ENCODE data around the gene ULK2.

DNA sequence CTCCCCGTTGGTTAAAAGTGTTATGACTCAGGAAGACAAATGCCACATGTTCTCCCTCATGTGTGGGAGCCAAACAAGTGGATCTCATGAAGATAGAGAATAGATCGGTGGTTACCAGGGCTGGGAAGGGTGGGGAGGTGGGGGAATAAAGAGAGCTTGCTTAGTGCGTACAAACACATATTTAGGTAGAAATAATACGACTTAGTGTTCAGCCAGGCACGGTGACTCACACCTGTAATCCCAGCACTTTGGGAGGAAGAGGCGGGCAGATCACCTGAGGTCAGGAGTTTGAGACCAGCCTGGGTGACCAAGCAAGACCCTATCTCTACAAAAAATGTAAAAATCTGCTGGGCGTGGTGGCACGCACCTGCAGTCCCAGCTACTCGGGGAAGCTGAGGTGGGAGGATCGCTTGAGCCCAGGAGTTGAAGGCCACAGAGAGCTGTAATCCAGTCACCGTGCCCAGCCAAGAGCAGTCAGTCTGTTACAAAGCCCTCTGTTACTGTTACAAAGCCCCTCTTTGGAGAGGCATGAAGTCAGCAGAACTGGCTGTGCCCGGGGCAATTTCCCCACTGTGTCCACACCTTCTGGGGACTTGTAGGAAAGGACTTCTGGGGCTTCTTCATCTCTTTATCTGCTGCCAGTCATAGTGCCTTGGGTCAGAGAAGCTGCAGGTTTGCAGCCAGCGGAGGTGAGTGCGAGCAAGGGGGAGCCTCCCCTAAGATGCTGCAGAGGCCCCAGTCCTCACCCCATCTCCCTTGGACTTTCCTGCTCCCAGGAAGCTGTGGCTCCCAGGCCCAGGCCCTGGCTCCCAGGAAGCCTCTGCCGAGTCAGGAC, 115.3 kb downstream of the ULK2 start:
- TF ChIP-seq CTCF (IDR thresholded peaks at IDR 0.05; ENCODE audit: insufficient read depth, low read length, poor library complexity, severe bottlenecking) (no peak), EZH2phosphoT487 (conservative IDR thresholded peaks at IDR 0.05; ENCODE audit: low read length) (no peak)

Measured in SU-DHL-6 (cell line).